GM12892 (cell line): ENCODE results near the gene ODC1.

Source experiments
- POLR2A ChIP-seq: IDR thresholded peaks from 2 replicates; pipeline ENCODE4 v1.6.1; 2011; ENCODE audit warnings: low read depth, low read length, control low read depth
- POLR2AphosphoS5 ChIP-seq: IDR thresholded peaks from 2 replicates; pipeline ENCODE4 v1.6.1; 2011; ENCODE audit warnings: low read depth, low read length, control low read depth

- TF ChIP-seq POLR2A (no peak), POLR2AphosphoS5 (no peak)
Measured at GRCh38 chr2:10493634-10494281, 45.6 kb upstream of the ODC1 start.
